Muscle of back (tissue), 11 donors: Measurements from ENCODE around the gene FRMD4B. TPM values are rescaled to one million over a fixed set of nuclear protein-coding genes. Genes with fewer than 3 reads are reported as not detected.
A peak's percentile ranks its signal among the peaks of the same experiment; 100 is the strongest.

ENCODE experiments used
- DNase-seq, 3 donors: peaks; one replicate each; pipeline versions ENCODE4 v3.0.0 to v3.0.0-alpha.2; 2013
- polyA plus RNA-seq, 10 donors: library from polyadenylated mRNA; unstranded; fragments of 120-200 nt; gene quantifications; one replicate each; pipeline ENCODE4 v1.2.1, GENCODE V29; 2013; ENCODE audit not compliant: insufficient read length in 10 of 10

FRMD4B gene
- polyA plus RNA-seq, 10 donors, result 10.9 to 19.6 (median 17.6) TPM

- DNase-seq, result peak in 2 of 3 donors; percentile 41
Measured at GRCh38 chr3:69406163-69406562, 20.3 kb upstream of the FRMD4B start.

- no peak for DNase-seq
Measured at GRCh38 chr3:69405067-69405466, 19.2 kb upstream of the FRMD4B start.

- DNase-seq, result no peak
Measured at GRCh38 chr3:69403454-69403853, 17.6 kb upstream of the FRMD4B start.

DNA sequence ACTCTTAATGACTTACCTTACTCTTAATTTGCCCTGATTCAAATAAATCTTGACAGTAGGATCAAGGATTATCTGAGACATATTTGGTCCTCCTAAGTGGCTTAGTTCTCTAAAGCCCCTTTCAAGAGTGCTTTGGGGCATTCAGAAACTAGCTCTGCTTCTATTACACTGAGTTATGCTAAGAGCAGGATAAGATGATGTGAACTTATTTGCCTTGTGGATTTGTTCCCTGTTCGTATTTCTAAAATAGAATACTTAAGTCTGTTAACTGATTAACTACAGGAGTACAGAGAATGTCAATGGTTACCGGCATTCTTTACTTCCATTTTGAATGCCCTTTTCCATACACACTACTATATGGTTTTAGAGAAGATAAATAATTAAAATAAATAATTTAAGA lies 14.8 kb upstream of the FRMD4B start:
- DNase-seq, result no peak

GRCh38 chr3:69392850-69393249 lies 7.0 kb upstream of the FRMD4B start:
- no peak for DNase-seq

- no peak for DNase-seq
Measured at GRCh38 chr3:69392415-69392814, 6.5 kb upstream of the FRMD4B start.

DNA sequence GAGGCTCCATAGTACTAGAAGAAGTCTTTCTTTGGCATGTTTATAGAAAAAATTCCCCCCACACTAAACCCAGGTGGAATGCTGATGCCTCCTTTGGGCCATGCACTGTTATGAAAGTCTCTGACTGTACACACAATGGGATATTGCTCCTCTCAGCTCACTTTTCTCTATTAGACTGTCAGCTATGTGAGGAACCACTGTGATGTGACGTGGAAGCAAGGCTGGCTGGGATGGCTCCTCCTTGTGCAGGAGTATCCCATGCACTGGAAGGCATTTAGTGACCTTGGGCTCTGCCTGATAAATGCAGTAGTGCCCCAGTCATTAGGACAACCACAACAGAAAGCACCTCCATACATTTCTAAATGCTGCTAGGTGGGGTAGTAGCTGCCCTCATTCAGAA lies 5.7 kb upstream of the FRMD4B start:
- DNase-seq, result no peak

GRCh38 chr3:69390771-69391170 lies 4.9 kb upstream of the FRMD4B start:
- no peak for DNase-seq

- DNase-seq, result no peak
Measured at GRCh38 chr3:69389520-69390248, 3.8 kb upstream of the FRMD4B start.

DNA sequence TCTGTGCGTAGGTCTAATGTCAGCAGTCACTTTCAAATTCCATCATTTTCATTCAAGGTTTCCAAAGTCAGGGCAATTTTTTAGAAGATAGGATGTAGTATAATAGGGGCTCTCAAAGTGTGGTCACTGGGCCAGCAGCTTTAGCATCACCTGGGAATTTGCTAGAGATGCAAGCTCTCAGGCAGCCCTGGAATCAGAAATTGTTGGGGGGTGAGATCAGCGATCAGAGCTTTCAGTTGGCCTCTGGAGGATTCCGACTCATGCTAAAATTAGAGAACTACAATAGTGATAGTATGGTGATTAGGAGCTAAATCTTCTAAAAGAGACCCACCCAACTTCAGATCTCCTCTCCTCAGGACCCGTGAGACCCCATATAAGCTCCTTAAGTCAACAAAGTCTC lies 2.4 kb upstream of the FRMD4B start:
- DNase-seq, result no peak

DNA sequence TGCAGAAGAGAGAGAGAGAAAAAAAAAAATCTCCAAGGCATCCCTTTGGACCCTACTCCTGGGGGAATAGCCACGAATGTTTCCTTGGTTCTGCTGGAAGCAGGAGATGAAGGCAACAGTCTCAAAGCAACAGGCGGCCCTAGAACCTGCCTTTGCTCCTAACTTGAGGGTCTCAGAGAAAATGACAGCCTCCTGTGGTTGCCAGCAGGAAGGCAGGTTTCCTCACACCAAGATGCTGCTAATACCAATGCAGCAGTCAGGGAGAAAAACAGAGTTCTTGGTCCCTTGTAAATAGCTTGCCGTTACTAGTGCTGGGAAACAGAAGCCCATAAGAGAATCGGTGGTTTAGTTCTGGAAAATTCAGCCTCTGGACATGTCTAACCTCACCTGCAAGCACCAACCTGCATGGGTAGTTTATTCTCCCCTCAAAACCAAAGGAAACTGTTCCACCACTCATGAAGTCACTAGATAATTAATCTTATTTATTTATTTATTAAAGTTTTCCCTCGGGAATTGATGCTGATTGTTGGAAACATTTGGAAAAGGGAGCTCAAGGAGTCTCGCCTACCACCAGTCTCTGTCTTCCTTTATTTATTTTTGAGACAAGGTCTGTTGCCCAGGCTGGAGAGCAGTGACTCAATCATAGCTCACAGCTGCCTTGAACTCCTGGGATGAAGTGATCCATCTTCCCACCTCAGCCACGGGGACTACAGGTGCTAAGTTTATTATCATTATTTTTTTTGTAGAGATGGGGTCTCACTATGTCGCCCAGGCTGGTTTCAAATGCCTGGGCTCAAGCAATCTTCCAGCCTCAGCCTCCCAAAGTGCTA lies 883 bp upstream of the FRMD4B start:
- DNase-seq, result no peak

DNA sequence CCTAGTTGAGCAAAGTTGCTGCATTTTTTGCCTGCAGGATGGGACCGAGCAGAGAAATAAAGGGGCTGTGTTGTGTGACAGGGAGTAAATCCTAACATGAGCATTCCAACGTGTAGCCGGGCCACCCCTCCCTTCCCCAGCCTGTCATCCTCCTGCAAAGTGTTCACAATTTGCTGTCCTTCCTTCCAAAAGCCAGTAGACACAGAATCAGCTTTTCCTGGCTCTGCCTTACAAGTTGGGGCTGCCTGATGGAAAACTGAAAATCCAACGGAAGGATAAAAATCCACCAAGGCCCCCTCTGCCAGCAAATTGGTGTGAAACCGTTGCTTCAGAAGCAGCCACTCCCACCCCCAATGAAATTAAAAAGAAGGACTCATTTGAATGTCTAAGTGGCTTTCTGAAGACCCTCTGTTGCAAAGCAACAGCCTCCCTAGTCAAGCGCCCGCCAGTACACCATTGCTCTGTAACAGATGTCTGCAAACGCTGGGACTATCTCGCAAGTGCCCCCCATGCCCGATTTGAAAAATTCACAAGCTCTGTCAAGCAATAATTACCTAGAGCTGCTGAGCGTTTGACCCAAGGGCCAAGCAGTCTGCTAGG lies 665 bp downstream of the FRMD4B start:
- peak in 1 of 3 donors; percentile 65 for DNase-seq

GRCh38 chr3:69384326-69384725 lies 1.6 kb downstream of the FRMD4B start:
- peak in 1 of 3 donors; percentile 31 for DNase-seq

- no peak for DNase-seq
Measured at GRCh38 chr3:69379661-69380060, 6.2 kb downstream of the FRMD4B start.

- no peak for DNase-seq
Measured at GRCh38 chr3:69378112-69378802, 7.6 kb downstream of the FRMD4B start.

- DNase-seq, result no peak
Measured at GRCh38 chr3:69377262-69377661, 8.6 kb downstream of the FRMD4B start.

DNA sequence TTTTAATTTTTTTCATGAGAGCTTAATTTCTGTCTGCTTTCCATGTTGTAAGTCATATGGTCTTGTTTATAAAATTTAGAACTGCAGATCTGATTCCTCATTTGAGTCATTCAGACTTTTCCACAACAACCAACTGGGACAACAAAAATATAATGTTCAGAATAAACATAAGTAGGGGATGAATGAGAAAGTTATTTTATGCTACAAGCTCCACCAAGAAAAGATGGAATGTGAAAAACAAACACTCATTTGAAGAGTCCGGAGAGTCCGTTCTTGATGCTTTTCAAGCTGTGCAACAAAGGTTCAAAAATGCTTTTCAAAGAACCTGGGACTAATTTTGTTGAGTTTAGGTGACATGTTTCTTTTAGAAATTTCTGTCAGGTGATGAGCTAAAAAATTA lies 9.2 kb downstream of the FRMD4B start:
- DNase-seq, result no peak

DNA sequence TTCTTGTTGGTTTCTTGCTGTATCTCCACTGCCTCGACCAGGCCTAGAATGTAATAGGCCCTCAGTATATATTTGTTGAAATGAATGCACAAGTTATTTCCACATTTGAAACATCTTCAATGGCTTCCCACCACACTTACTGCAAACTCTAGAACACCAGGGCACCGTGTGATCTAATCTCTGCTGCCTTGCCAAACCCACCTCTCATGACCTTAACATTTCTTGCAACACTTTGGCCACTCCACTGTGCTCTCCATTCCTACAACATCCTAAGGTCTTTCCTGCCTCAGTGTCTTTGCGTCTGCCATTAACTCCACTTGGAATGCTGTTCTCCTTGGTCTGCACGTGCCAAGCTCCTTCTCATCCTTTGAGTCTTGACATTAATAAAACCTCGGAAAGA lies 14.1 kb downstream of the FRMD4B start:
- DNase-seq, result no peak

- no peak for DNase-seq
Measured at GRCh38 chr3:69370901-69371301, 15.0 kb downstream of the FRMD4B start.

DNA sequence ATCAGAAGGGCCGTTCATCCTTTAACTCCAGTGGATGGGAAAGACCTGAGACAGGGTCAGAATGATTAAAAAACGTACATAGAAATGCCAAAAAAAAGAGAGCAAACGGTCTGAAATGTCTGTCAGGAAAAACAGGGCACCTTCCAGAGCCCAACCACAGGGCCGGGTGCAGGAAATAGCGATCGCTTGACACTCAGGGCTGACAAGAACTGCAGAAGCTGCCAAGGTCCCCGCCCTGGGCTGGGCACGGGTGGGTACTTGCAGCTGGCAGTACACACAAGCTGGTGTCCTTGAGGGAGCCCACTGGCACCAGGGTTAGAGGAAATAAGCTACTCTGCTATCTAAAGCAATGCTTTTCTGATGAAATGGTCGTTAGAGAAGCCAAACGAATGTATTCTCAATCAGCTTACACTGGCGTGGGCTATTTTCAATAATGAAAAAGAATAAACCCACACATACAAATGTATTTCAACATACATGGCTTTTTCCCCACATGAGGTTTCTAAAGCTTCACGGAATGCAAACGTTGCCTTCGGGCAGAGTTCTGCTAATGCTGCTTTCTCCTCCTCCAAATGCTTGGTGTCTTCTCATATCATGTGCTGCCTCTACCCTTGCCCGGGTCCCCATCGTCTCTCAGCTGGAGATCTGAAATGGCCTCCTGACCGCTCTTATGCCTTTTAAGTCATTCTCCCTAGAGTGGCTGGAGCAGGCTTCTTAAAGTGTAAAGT lies 15.6 kb downstream of the FRMD4B start:
- peak in 1 of 3 donors; percentile 56 for DNase-seq

GRCh38 chr3:69368129-69368741 lies 17.7 kb downstream of the FRMD4B start:
- DNase-seq, result no peak
